Esophagus muscularis mucosa (tissue), 4 donors: ENCODE measurements around the gene NMNAT3. TPM values are rescaled to one million over a fixed set of nuclear protein-coding genes. Genes with fewer than 3 reads are reported as not detected.

Experiments used
- DNase-seq: peaks from one replicate; pipeline ENCODE4 v3.0.0-alpha.2; 2017; ENCODE audit errors: extremely low spot score
- H3K27ac ChIP-seq, 4 donors: fragments of 200-600 bp; sonication (generic); replicated peaks in 1 of 4; 1 replicate in 3 of 4; 2 replicates in 1 of 4; pipeline ENCODE4 v1.5.1; 2016 to 2019; ENCODE audit warnings: mild to moderate bottlenecking in 1 of 4
- H3K27me3 ChIP-seq, 4 donors: fragments of 200-600 bp; sonication (generic); one replicate each; pipeline versions ENCODE4 v1.5.1 to v1.6.0; 2016 to 2019
- H3K36me3 ChIP-seq, 4 donors: fragments of 200-600 bp; sonication (generic); one replicate each; pipeline ENCODE4 v1.5.1; 2016 to 2019
- H3K4me1 ChIP-seq, 4 donors: fragments of 200-600 bp; sonication (generic); one replicate each; pipeline ENCODE4 v1.5.1; 2016 to 2019
- H3K4me3 ChIP-seq, 4 donors: fragments of 200-600 bp; sonication (generic); 1 replicate in 2 of 4; 2 replicates in 2 of 4; pipeline ENCODE4 v1.5.1; 2016 to 2019; ENCODE audit warnings: mild to moderate bottlenecking in 4 of 4, moderate library complexity in 1 of 4
- H3K9me3 ChIP-seq, 4 donors: fragments of 200-600 bp; sonication (generic); 1 replicate in 3 of 4; 2 replicates in 1 of 4; pipeline ENCODE4 v1.5.1; 2016 to 2019
- EP300 ChIP-seq: sonication (generic); formaldehyde crosslinking; IDR thresholded peaks from one replicate; pipeline ENCODE4 v1.6.1; 2017; ENCODE audit warnings: antibody characterized with exemption
- POLR2A ChIP-seq: fragments of 450-650 bp; IDR thresholded peaks from one replicate; pipeline ENCODE4 v1.6.1; 2017; ENCODE audit warnings: antibody characterized with exemption, moderate library complexity, mild to moderate bottlenecking, low read depth
- POLR2AphosphoS5 ChIP-seq, 2 donors: sonication (generic); formaldehyde crosslinking; IDR thresholded peaks; one replicate each; pipeline ENCODE4 v1.6.1; 2017; ENCODE audit warnings: antibody characterized with exemption in 2 of 2
- WGBS: methylation state at CpG from one replicate; pipeline ENCODE4 v1.1.5; 2018; 5-methylcytosine and 5-hydroxymethylcytosine counted together
- intact Hi-C: fragments of 100-400 bp; cut with DNase I; formaldehyde crosslinking; loops from one replicate; pipeline ENCODE4 v1.15.1; 2023
- total RNA-seq, 4 donors: library from RNA; depleted of rRNA; stranded (reverse); fragments of >200 nt; gene quantifications; one replicate each; pipeline versions ENCODE4 v1.1.0 to v1.2.1, GENCODE V29; 2016
- TF ChIP-seq, protein P1 (sequence below), 3 experiments: fragments of 200-600 bp in 2 of 3; fragments of 450-650 bp in 1 of 3; sonication (generic) in 2 of 3; IDR thresholded peaks; one replicate each; pipeline ENCODE4 v1.5.1; 2017 to 2019; ENCODE audit warnings: antibody characterized with exemption in 3 of 3, mild to moderate bottlenecking in 2 of 3, moderate library complexity in 1 of 3

The NMNAT3 gene
- total RNA-seq, 4 donors from 2014 or later = 10.7 to 15.6 (median 11.4) TPM

- WGBS = 100% methylated on average over 2 of the region's 2 CpGs
- H3K4me3 ChIP-seq = no peak overlapping the region
- H3K27me3 ChIP-seq = no peaks in the 10 kb centered on the region
- TF ChIP-seq, protein P1, sequence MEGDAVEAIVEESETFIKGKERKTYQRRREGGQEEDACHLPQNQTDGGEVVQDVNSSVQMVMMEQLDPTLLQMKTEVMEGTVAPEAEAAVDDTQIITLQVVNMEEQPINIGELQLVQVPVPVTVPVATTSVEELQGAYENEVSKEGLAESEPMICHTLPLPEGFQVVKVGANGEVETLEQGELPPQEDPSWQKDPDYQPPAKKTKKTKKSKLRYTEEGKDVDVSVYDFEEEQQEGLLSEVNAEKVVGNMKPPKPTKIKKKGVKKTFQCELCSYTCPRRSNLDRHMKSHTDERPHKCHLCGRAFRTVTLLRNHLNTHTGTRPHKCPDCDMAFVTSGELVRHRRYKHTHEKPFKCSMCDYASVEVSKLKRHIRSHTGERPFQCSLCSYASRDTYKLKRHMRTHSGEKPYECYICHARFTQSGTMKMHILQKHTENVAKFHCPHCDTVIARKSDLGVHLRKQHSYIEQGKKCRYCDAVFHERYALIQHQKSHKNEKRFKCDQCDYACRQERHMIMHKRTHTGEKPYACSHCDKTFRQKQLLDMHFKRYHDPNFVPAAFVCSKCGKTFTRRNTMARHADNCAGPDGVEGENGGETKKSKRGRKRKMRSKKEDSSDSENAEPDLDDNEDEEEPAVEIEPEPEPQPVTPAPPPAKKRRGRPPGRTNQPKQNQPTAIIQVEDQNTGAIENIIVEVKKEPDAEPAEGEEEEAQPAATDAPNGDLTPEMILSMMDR (IDR thresholded peaks at IDR 0.05) = no peak
- no peak for TF ChIP-seq POLR2A
- no peak for TF ChIP-seq EP300
- no peak for TF ChIP-seq POLR2AphosphoS5 (IDR thresholded peaks at IDR 0.05)
- peaks cover 0 to 17% (median 3%) of the 10 kb centered on the region in 4 donors for H3K36me3 ChIP-seq
- H3K9me3 ChIP-seq = no peaks in the 10 kb centered on the region
- no peaks in the 10 kb centered on the region for H3K4me1 ChIP-seq
- H3K27ac ChIP-seq = no peak overlapping the region
- intact Hi-C loops = no loop called here
- DNase-seq = no peak
Observed at GRCh38 chr3:139526146-139526545, 151.6 kb downstream of the NMNAT3 start.

DNA sequence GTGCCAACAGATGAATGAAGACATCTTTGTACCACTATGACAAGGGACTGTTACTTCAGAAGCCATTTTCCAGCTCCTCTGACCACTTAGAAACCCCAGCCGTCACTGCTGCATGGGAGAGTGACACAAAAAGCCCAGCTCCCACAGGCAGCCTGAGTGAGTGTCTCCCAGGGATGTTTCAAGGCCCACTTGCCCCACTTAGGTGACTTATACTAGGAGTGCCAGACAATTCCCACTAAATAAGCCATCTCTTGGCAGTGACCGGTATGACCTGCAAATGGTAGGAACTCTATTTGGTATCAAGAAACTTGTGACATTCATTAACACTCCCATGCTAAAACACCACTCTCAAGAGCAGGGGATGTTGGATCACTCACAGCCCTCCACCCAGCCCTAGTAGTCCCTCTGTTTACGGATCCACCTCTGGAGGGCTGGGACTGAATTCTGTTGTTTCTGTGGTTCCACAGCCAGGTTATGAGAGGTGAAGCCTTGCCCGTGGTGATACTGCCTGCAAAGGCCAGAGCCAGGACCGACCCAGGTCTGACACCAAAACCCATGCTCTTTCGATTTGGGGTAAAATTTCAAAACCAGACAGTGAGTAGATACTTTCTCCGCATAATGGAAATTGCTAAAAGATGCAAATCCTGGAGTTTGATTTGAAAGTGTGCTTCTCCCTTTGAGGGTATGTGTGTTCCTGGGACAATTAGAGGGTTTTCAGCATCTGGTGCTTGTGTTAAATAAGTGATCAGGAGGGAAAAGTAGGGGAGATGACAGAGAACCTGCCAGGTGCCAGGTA is 152.7 kb downstream of the NMNAT3 start:
- Histone ChIP-seq H3K27me3 (no peaks in the 10 kb centered on the region), H3K27ac (no peak overlapping the region), H3K9me3 (no peaks in the 10 kb centered on the region), H3K36me3 (peaks cover 0 to 17% (median 3%) of the 10 kb centered on the region in 4 donors), H3K4me3 (no peak overlapping the region), H3K4me1 (no peaks in the 10 kb centered on the region)
- intact Hi-C loops = no loop called here
- 93% methylated on average over 7 of the region's 7 CpGs for WGBS
- TF ChIP-seq POLR2AphosphoS5 (IDR thresholded peaks at IDR 0.05) = no peak
- no peak for TF ChIP-seq POLR2A
- no peak for TF ChIP-seq EP300
- TF ChIP-seq, protein P1 (IDR thresholded peaks at IDR 0.05) = no peak
- peak; percentile 66 for DNase-seq

DNA sequence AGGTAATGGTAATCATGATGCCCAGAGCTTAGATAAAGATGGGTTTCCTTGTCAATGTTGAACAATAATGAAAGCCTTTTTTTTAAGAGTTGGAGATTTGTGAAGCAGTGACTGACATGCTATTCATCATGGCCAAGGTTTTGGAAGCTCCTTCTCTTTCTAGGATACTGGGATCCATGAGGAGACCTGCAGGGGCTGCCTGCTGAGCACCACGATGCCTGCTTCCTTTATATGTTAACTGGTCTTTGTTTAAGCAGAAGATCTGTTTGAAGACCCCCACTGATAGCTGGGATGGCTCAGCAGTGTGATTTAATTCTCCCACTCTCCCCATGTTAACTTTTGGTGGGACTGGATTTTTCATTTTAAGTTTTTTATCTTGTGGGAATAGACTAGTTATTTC is 154.1 kb downstream of the NMNAT3 start:
- H3K27ac ChIP-seq = no peak overlapping the region
- no peaks in the 10 kb centered on the region for H3K9me3 ChIP-seq
- peaks cover 0 to 17% (median 3%) of the 10 kb centered on the region in 4 donors for H3K36me3 ChIP-seq
- intact Hi-C loops = no loop called here
- H3K4me1 ChIP-seq = no peaks in the 10 kb centered on the region
- TF ChIP-seq, protein P1 (IDR thresholded peaks at IDR 0.05) = no peak
- no peak for TF ChIP-seq POLR2A
- TF ChIP-seq POLR2AphosphoS5 (IDR thresholded peaks at IDR 0.05) = no peak
- TF ChIP-seq EP300 = no peak
- H3K27me3 ChIP-seq = no peaks in the 10 kb centered on the region
- DNase-seq = peak; percentile 45
- no peak overlapping the region for H3K4me3 ChIP-seq
- 67% methylated on average over 1 of the region's 1 CpG for WGBS

DNA sequence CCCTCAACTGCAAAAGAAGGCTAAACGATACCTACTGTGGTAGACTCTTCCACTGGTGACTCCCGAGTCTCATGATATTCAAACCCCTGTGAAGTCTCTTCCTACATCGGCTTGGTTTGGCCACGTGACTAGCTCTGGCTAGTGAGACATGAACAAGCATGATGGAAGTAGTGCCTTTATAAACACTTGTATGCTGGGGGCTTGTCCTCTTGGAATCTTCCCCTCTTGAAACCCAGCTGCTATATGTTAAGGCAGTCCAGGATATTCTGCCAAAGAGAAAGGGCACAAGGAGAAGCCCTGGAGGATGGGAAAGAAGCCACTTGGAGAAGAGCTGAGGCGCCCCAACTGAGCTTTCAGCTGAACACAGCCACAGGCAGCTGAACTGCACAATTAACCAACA is 154.6 kb downstream of the NMNAT3 start:
- H3K9me3 ChIP-seq = no peaks in the 10 kb centered on the region
- TF ChIP-seq EP300 (no peak), POLR2AphosphoS5 (IDR thresholded peaks at IDR 0.05) (no peak), POLR2A (no peak)
- TF ChIP-seq, protein P1 (IDR thresholded peaks at IDR 0.05) = no peak
- peak; percentile 74 for DNase-seq
- H3K4me1 ChIP-seq = no peaks in the 10 kb centered on the region
- no peak overlapping the region for H3K4me3 ChIP-seq
- WGBS = 98% methylated on average over 5 of the region's 5 CpGs
- H3K27me3 ChIP-seq = no peaks in the 10 kb centered on the region
- peaks cover 0 to 17% (median 3%) of the 10 kb centered on the region in 4 donors for H3K36me3 ChIP-seq
- no peak overlapping the region for H3K27ac ChIP-seq
- intact Hi-C loops = no loop called here

DNA sequence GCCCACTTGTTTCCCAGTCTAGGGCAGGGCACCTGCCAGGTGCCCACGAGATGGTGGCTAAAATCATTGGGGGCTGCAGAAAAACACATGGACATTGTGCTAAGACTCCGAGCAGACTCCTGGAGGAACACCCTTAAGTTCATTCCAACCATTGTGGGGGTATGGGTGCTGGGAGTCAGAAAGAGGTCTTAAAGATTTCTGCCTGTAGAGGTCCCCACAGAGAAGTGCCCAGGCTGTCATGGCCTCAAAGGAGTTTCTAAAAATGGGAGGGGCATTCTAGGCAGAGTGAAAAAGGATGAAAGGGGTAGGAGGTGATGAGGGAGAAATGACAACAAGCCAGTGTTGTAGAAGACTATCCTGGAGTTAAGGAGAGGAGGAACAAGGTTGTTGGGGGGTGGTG is 155.4 kb downstream of the NMNAT3 start:
- H3K27ac ChIP-seq = no peak overlapping the region
- no peak for DNase-seq
- 49% methylated on average over 2 of the region's 2 CpGs for WGBS
- intact Hi-C loops = no loop called here
- peaks cover 0 to 17% (median 3%) of the 10 kb centered on the region in 4 donors for H3K36me3 ChIP-seq
- H3K9me3 ChIP-seq = no peaks in the 10 kb centered on the region
- H3K4me3 ChIP-seq = no peak overlapping the region
- no peaks in the 10 kb centered on the region for H3K4me1 ChIP-seq
- TF ChIP-seq POLR2AphosphoS5 (IDR thresholded peaks at IDR 0.05) = no peak
- TF ChIP-seq, protein P1 (IDR thresholded peaks at IDR 0.05) = no peak
- TF ChIP-seq EP300 = no peak
- TF ChIP-seq POLR2A = no peak
- no peaks in the 10 kb centered on the region for H3K27me3 ChIP-seq
